Stimulated activated CD8-positive, alpha-beta memory T cell treated with anti-CD3 and anti-CD28 coated beads, Interleukin-4, amount 100 ng/mL, for 4 hours (primary cell): ENCODE data around the gene TCEAL1.

Experiments used
- DNase-seq, 2 donors: peaks; one replicate each; pipeline ENCODE4 v3.0.0-alpha.2; 2020; ENCODE audit warnings: low read depth in 2 of 2, low spot score in 1 of 2

TCEAL1 gene

DNA sequence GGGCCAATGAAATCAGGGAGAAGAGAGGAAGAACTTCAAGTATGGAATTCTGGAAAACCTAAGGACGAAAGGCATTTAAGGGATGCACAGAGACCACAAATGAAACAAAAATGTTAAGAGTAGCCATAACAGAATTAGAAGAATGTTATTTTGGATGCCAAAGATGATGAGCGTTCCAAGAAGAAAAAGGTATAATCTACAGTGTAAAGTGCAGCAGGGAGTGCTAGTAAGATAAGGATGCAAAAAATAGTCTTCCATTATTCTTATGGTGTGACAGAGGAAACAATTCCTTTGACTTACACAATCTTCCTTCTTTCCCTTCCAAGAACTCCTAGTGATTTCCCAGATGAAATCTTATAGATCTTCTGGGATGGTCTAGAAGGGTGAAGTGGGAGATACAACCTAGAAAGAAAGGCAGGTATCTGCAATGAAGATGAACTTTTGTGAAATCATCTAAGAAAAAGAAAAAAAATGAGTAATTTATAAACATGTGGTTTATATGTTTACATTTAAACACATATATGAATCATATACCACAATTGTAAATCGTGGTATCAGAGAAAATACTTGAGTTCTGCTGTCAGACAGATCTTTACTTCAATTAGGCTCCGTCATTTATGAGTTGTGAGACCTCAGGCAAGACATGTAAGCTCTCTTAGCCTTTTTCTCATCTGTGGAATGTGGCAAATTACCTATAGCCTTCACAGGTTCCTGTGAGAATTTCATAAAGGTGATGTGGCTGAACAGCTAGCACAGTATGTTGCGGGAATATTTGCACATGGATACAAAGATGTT lies 49.6 kb downstream of the TCEAL1 start:
- no peak for DNase-seq
